LNCaP clone FGC (cell line): ENCODE results near the gene APOD.
A peak's percentile ranks its signal among the peaks of the same experiment; 100 is the strongest.

Source experiments
- DNase-seq: peaks from one replicate; pipeline ENCODE4 v3.0.0-alpha.2; 2011; ENCODE audit warnings: low read depth
- H3K4me3 ChIP-seq: 2 replicates; pipeline ENCODE4 v1.5.1; 2011; ENCODE audit warnings: mild to moderate bottlenecking, low read depth, low read length, control low read depth
- CTCF ChIP-seq: IDR thresholded peaks from 2 replicates; pipeline ENCODE4 v1.5.1; 2012; ENCODE audit warnings: mild to moderate bottlenecking; ENCODE audit not compliant: control insufficient read depth, insufficient read depth; ENCODE audit errors: extremely low read depth

Gene APOD

GRCh38 chr3:195531683-195532082 lies 52.1 kb downstream of the APOD start:
- DNase-seq = no peak
- no peak for TF ChIP-seq CTCF
- H3K4me3 ChIP-seq = no peak overlapping the region

- H3K4me3 ChIP-seq = no peak overlapping the region
- TF ChIP-seq CTCF = no peak
- DNase-seq = no peak
Measured at GRCh38 chr3:195526492-195526891, 57.2 kb downstream of the APOD start.

GRCh38 chr3:195524171-195524896 lies 59.4 kb downstream of the APOD start:
- DNase-seq = no peak
- no peak overlapping the region for H3K4me3 ChIP-seq
- no peak for TF ChIP-seq CTCF

GRCh38 chr3:195522254-195523023 lies 61.3 kb downstream of the APOD start:
- no peak for DNase-seq
- H3K4me3 ChIP-seq = no peak overlapping the region
- TF ChIP-seq CTCF = peak; percentile 50
